ENCODE measurements around the gene PI4KA.

The PI4KA gene

GRCh38 chr22:20885017-20885556 lies 26.5 kb upstream of the PI4KA start:
- H3K27ac ChIP-seq, result peak overlapping the region; percentile 74
- no peak for TF ChIP-seq CTCF (IDR thresholded peaks at IDR 0.05)
- no peak for TF ChIP-seq ZFX (IDR thresholded peaks at IDR 0.05; ENCODE audit: borderline replicate concordance)

GRCh38 chr22:20884454-20884853 lies 25.8 kb upstream of the PI4KA start:
- H3K27ac ChIP-seq, result peak overlapping the region; percentile 74; the same call in 1 of the 2 replicates
- TF ChIP-seq CTCF (IDR thresholded peaks at IDR 0.05), result no peak
- TF ChIP-seq ZFX (IDR thresholded peaks at IDR 0.05; ENCODE audit: borderline replicate concordance), result no peak

- no peak overlapping the region for H3K27ac ChIP-seq
- TF ChIP-seq CTCF (IDR thresholded peaks at IDR 0.05) (no peak), ZFX (IDR thresholded peaks at IDR 0.05; ENCODE audit: borderline replicate concordance) (no peak)
Observed at GRCh38 chr22:20882855-20883254, 24.2 kb upstream of the PI4KA start.

GRCh38 chr22:20881869-20882815 lies 23.5 kb upstream of the PI4KA start:
- TF ChIP-seq ZFX (IDR thresholded peaks at IDR 0.05; ENCODE audit: borderline replicate concordance), result no peak
- TF ChIP-seq CTCF (IDR thresholded peaks at IDR 0.05), result no peak
- H3K27ac ChIP-seq, result no peak overlapping the region

GRCh38 chr22:20881231-20881630 lies 22.6 kb upstream of the PI4KA start:
- no peak overlapping the region for H3K27ac ChIP-seq
- TF ChIP-seq ZFX (IDR thresholded peaks at IDR 0.05; ENCODE audit: borderline replicate concordance) (no peak), CTCF (IDR thresholded peaks at IDR 0.05) (no peak)

- no peak overlapping the region for H3K27ac ChIP-seq
- TF ChIP-seq ZFX (IDR thresholded peaks at IDR 0.05; ENCODE audit: borderline replicate concordance) (no peak), CTCF (IDR thresholded peaks at IDR 0.05) (no peak)
Observed at GRCh38 chr22:20877715-20878114, 19.1 kb upstream of the PI4KA start.

- TF ChIP-seq ZFX (IDR thresholded peaks at IDR 0.05; ENCODE audit: borderline replicate concordance), result no peak
- no peak for TF ChIP-seq CTCF (IDR thresholded peaks at IDR 0.05)
- no peak overlapping the region for H3K27ac ChIP-seq
Observed at GRCh38 chr22:20875296-20875695, 16.7 kb upstream of the PI4KA start.
